Calu3 (cell line): ENCODE results near the gene CMTM5. TPM values are rescaled to one million over a fixed set of nuclear protein-coding genes. Genes with fewer than 3 reads are reported as not detected.

ENCODE experiments used
- BruUV-seq: library from RNA; stranded (reverse); fragments of 400-500 nt; replicated peaks from 2 replicates; lab custom pipeline; 2021; lab: Mats Ljungman, UMichigan
- CTCF ChIA-PET: fragments of 300-600 bp; sonication (Branson Sonifier 250); formaldehyde crosslinking; loops from one replicate; lab custom pipeline; 2022; ENCODE audit warnings: antibody characterized with exemption; lab: Charles Lee
- DNase-seq: peaks from one replicate; pipeline ENCODE4 v3.0.0; 2022
- H3K27ac Mint-ChIP-seq: one replicate; pipeline ENCODE4 v1.8.0; 2022; ENCODE audit warnings: mixed read lengths; ENCODE audit not compliant: unreplicated experiment
- H3K27me3 Mint-ChIP-seq: one replicate; pipeline ENCODE4 v1.8.0; 2022; ENCODE audit warnings: mixed read lengths; ENCODE audit not compliant: unreplicated experiment
- H3K36me3 Mint-ChIP-seq: one replicate; pipeline ENCODE4 v1.8.0; 2022; ENCODE audit warnings: mild to moderate bottlenecking, moderate library complexity, mixed read lengths; ENCODE audit not compliant: insufficient read depth, unreplicated experiment
- H3K4me1 Mint-ChIP-seq: one replicate; pipeline ENCODE4 v1.8.0; 2022; ENCODE audit warnings: mild to moderate bottlenecking, low read depth, mixed read lengths; ENCODE audit not compliant: unreplicated experiment
- H3K4me3 Mint-ChIP-seq: one replicate; pipeline ENCODE4 v1.8.0; 2022; ENCODE audit warnings: mild to moderate bottlenecking, low read depth, moderate library complexity, mixed read lengths; ENCODE audit not compliant: unreplicated experiment
- H3K9me3 Mint-ChIP-seq: one replicate; pipeline ENCODE4 v1.8.0; 2022; ENCODE audit warnings: low read depth, mixed read lengths; ENCODE audit not compliant: unreplicated experiment
- intact Hi-C: fragments of 100-400 bp; cut with micrococcal nuclease; formaldehyde crosslinking; loops from one replicate; pipeline ENCODE4 v1.10.0; 2022; ENCODE audit not compliant: unreplicated experiment
- total RNA-seq: library from RNA; stranded (reverse); gene quantifications from 2 replicates; pipeline ENCODE4 v1.2.3, GENCODE V29; 2022
- TF ChIP-seq, protein P1 (sequence below): fragments of 200-600 bp; IDR thresholded peaks from one replicate; pipeline ENCODE4 v1.8.0; 2022; ENCODE audit warnings: antibody characterized with exemption; ENCODE audit not compliant: unreplicated experiment

CMTM5 gene
- total RNA-seq, 1 experiment from 2014 or later: not detected

DNA sequence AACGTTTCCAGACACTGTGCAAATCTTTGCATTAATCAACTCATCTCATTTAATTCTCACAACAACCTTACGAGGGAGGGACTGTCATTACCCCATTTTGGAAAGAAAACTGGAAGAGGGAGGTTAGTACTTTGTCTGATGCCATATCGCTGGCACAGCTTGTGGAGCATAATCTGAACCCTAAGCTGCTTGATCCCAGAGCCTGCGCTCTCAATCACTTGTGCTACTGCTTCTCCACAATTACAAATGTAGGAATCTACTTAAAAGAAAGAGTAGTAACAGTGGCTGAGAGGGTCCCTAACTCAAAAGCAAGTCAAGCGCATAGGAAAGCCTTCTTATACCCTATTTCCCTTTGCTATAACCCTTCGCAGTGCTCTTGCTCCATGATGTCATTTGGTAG is 15.1 kb upstream of the CMTM5 start:
- Mint-ChIP-seq H3K4me3 (no peak overlapping the region), H3K9me3 (no peaks in the 10 kb centered on the region), H3K36me3 (no peaks in the 10 kb centered on the region), H3K27ac (no peak overlapping the region), H3K4me1 (no peaks in the 10 kb centered on the region), H3K27me3 (peaks cover 83% of the 10 kb centered on the region)
- TF ChIP-seq, protein P1, sequence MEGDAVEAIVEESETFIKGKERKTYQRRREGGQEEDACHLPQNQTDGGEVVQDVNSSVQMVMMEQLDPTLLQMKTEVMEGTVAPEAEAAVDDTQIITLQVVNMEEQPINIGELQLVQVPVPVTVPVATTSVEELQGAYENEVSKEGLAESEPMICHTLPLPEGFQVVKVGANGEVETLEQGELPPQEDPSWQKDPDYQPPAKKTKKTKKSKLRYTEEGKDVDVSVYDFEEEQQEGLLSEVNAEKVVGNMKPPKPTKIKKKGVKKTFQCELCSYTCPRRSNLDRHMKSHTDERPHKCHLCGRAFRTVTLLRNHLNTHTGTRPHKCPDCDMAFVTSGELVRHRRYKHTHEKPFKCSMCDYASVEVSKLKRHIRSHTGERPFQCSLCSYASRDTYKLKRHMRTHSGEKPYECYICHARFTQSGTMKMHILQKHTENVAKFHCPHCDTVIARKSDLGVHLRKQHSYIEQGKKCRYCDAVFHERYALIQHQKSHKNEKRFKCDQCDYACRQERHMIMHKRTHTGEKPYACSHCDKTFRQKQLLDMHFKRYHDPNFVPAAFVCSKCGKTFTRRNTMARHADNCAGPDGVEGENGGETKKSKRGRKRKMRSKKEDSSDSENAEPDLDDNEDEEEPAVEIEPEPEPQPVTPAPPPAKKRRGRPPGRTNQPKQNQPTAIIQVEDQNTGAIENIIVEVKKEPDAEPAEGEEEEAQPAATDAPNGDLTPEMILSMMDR: no peak
- no TSS peak for BruUV-seq
- DNase-seq: no peak
- CTCF ChIA-PET: no interaction called here
- intact Hi-C loops: no loop called here

DNA sequence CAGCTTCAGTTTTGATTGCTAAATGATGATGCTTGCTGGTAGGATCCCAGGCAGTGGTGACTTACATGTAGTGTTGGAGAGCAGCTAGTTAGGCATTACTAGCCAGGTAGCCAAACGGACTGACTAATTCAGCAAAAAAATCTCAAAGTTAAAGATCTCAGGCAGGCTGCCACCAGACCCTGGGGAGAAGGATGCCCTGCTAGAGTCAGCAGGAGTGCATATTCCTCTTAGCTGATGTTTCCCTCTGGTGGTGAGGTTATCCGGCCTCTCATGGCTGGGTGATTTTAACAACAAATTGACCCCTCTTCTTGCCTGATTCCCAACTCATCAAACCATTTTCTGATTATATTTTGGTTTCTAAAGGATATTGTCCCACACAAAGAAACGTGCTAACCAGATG is 14.6 kb upstream of the CMTM5 start:
- CTCF ChIA-PET: no interaction called here

DNA sequence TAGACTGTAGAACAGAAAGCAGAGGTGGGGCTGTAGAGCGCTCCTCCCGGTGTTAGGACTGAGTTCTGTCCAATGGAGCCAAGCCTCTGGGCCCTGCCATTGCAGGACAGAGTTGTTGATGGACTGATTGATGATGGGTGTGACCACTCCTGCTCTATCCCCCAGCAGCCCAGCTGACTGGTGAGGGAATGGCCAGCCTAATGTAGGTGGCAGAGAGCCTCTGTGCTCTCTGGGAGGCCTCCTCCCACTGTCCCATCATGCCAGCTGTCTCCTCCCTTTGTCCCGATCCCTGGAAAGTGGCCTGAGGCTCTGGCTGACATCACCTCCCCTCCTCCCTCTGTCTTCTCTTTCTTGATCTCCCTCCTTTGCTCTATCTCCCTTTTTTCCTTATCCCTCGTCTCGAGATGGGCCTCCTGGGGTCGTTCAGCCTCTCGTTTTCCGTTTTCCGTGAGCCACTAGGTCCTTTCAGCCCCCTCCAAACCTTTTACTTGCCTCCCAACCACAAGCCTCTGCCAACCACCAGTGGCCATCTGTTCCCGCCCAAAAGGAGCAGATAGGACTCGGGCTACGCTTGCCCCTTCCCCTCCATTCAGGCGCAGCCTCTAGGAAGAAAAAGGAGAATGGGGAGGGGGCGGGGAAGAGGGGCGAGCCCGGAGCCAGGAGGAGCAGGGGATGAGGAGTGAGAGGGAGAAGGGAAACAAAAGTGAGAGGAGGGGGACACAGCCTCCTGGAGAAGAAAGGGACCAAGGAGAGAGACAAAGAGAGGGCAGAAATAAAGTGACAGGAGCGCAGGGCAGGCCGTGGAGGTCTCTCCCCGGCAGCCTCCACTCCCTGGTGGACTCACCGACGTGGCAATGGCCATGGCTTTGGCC is 12.4 kb upstream of the CMTM5 start:
- CTCF ChIA-PET: interaction anchor here (0.6 to 0.7 kb wide), 2 partner anchors 11 to 186 kb away, joined by 3 read pairs; no protein-coding TSS in a partner anchor
- Mint-ChIP-seq H3K27ac (no peak overlapping the region), H3K9me3 (no peaks in the 10 kb centered on the region), H3K4me1 (no peaks in the 10 kb centered on the region), H3K4me3 (peak overlapping the region; percentile 40), H3K36me3 (no peaks in the 10 kb centered on the region), H3K27me3 (peaks cover 96% of the 10 kb centered on the region)
- TF ChIP-seq, protein P1: no peak
- no peak for DNase-seq
- BruUV-seq: no TSS peak
- intact Hi-C loops: no loop called here

More for the DNA sequence above, 14.6 kb upstream of the CMTM5 start:
- peaks cover 87% of the 10 kb centered on the region for H3K27me3 Mint-ChIP-seq
- H3K9me3 Mint-ChIP-seq: no peaks in the 10 kb centered on the region
- no peak for DNase-seq
- H3K27ac Mint-ChIP-seq: no peak overlapping the region
- TF ChIP-seq, protein P1: no peak
- H3K36me3 Mint-ChIP-seq: no peaks in the 10 kb centered on the region
- H3K4me3 Mint-ChIP-seq: no peak overlapping the region
- BruUV-seq: no TSS peak
- intact Hi-C loops: no loop called here
- H3K4me1 Mint-ChIP-seq: no peaks in the 10 kb centered on the region

DNA sequence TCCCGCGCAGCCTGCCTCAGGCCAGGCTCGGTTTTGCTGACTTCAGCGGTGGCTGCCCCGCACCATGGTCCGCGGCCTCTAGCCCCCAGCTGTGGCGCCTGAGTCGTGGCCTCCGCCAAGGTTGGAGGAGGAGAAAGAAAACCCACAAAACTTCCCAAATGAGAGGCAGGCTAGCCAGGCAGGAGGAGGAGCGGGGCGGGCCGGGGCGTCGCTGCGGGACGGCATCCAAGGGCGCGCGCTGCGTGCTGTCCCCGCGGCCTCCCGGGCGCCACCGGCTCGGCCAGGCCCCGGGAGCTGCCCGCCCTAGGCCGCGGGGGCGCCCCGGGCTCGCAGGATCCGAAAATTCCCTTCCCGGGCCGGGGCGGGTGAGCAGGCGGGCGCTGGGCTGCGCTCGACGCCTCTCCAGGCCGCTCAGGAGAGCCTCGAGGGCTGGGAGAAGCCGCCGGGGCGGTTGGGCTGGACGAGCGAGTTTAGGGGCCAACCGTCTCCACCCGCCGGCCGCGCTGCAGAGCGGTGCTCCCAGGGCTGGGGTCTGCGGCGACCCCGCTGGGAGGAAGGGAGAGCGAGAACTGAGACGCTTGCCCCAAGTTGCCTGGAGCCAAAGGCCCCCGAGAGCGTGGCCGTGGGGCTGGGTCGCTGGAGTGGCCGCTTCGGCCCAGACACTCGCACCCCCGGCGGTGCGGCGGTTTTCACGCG is 11.7 kb upstream of the CMTM5 start, which contains the start of gene EFS:
TSS of gene EFS (minus strand) at position 137 of the 696 bp plus-strand sequence. CDS start 147 bp downstream, outside the sequence.
- intact Hi-C loops: no loop called here
- Mint-ChIP-seq H3K4me3 (peak within 1 kb of the TSS; percentile 40), H3K4me1 (no peaks in the 10 kb centered on the region), H3K27me3 (peaks cover 92% of the 10 kb centered on the region), H3K27ac (no peak within 1 kb of the TSS), H3K9me3 (no peaks in the 10 kb centered on the region), H3K36me3 (no peaks in the 10 kb centered on the region)
- TF ChIP-seq, protein P1: no peak
- DNase-seq: peak; percentile 43
- no TSS peak for BruUV-seq
- CTCF ChIA-PET: no interaction called here
